ENCODE data around the gene ARID4A. TPM values are rescaled to one million over a fixed set of nuclear protein-coding genes. Genes with fewer than 3 reads are reported as not detected.
"Not testable (repeated sequence)": the region's sequence is repeated elsewhere in the genome, so short reads cannot be mapped to it uniquely, and the experiment has no call there.

The ARID4A gene
- 10 to 100 TPM; 26.3 to 27.1 TPM for total RNA-seq
- long read RNA-seq, donor 1, partial matches to known transcripts = 9 of 12 reads
- long read RNA-seq, donor 1, other reads (novel, unspliced or antisense) = 3 of 12 reads
- long read RNA-seq, donor 2, partial matches to known transcripts = 54 of 60 reads
- long read RNA-seq, donor 2, other reads (novel, unspliced or antisense) = 6 of 60 reads

- DNase-seq (ENCODE audit: low spot score) = peak; percentile 94
- intact Hi-C loops (cut with DNase I) = loop anchor here in 1 of 2 donors (10.0 kb wide), 1 partner anchor 54 kb away; the partner anchor contains the start of gene PSMA3
Measured at GRCh38 chr14:58298477-58299400, at the start of gene ARID4A. Gene ARID4A (plus strand): TSS chr14:58298555. CDS start chr14:58299855, 1,300 bp downstream.

- intact Hi-C loops (cut with DNase I) = loop anchor here in 1 of 2 donors (10.0 kb wide), 1 partner anchor 45 kb away; the partner anchor contains the start of gene ARID4A
- DNase-seq (ENCODE audit: low spot score) = no peak
Measured at GRCh38 chr14:58249611-58250010, 48.7 kb upstream of the ARID4A start.

- intact Hi-C loops (cut with DNase I) = no loop called here
- DNase-seq (ENCODE audit: low spot score) = no peak
Measured at GRCh38 chr14:58258156-58258555, 40.2 kb upstream of the ARID4A start.

- DNase-seq (ENCODE audit: low spot score); intact Hi-C loops (cut with DNase I): not testable (repeated sequence)
Measured at GRCh38 chr14:58262005-58262404, 36.4 kb upstream of the ARID4A start.

- intact Hi-C loops (cut with DNase I) = no loop called here
- DNase-seq (ENCODE audit: low spot score) = no peak
Measured at GRCh38 chr14:58265401-58265800, 33.0 kb upstream of the ARID4A start.

- no peak for DNase-seq (ENCODE audit: low spot score)
- intact Hi-C loops (cut with DNase I) = no loop called here
Measured at GRCh38 chr14:58270628-58271027, 27.7 kb upstream of the ARID4A start.

GRCh38 chr14:58272588-58273372 is 25.6 kb upstream of the ARID4A start:
- DNase-seq (ENCODE audit: low spot score) = no peak
- intact Hi-C loops (cut with DNase I) = no loop called here

- intact Hi-C loops (cut with DNase I) = no loop called here
- no peak for DNase-seq (ENCODE audit: low spot score)
Measured at GRCh38 chr14:58274881-58275280, 23.5 kb upstream of the ARID4A start.

GRCh38 chr14:58275527-58276190 is 22.7 kb upstream of the ARID4A start:
- intact Hi-C loops (cut with DNase I) = no loop called here
- DNase-seq (ENCODE audit: low spot score) = no peak

GRCh38 chr14:58276208-58276607 is 22.1 kb upstream of the ARID4A start:
- intact Hi-C loops (cut with DNase I) = no loop called here

GRCh38 chr14:58278177-58278576 is 20.2 kb upstream of the ARID4A start:
- intact Hi-C loops (cut with DNase I) = no loop called here
- no peak for DNase-seq (ENCODE audit: low spot score)

More at GRCh38 chr14:58276208-58276607, 22.1 kb upstream of the ARID4A start:
- no peak for DNase-seq (ENCODE audit: low spot score)

GRCh38 chr14:58280954-58281787 is 17.2 kb upstream of the ARID4A start:
- intact Hi-C loops (cut with DNase I) = no loop called here
- DNase-seq (ENCODE audit: low spot score) = no peak

GRCh38 chr14:58281969-58282368 is 16.4 kb upstream of the ARID4A start:
- intact Hi-C loops (cut with DNase I) = no loop called here

GRCh38 chr14:58282925-58283593 is 15.3 kb upstream of the ARID4A start:
- intact Hi-C loops (cut with DNase I) = no loop called here
- DNase-seq (ENCODE audit: low spot score) = no peak

More at GRCh38 chr14:58281969-58282368, 16.4 kb upstream of the ARID4A start:
- no peak for DNase-seq (ENCODE audit: low spot score)

- DNase-seq (ENCODE audit: low spot score) = no peak
- intact Hi-C loops (cut with DNase I) = no loop called here
Measured at GRCh38 chr14:58283730-58284129, 14.6 kb upstream of the ARID4A start.

GRCh38 chr14:58285132-58285531 is 13.2 kb upstream of the ARID4A start:
- DNase-seq (ENCODE audit: low spot score) = no peak
- intact Hi-C loops (cut with DNase I) = no loop called here

- no peak for DNase-seq (ENCODE audit: low spot score)
- intact Hi-C loops (cut with DNase I) = no loop called here
Measured at GRCh38 chr14:58287607-58288042, 10.7 kb upstream of the ARID4A start.

Data from posterior vena cava (tissue), 2 donors.